Keratinocyte (primary cell): ENCODE results near the gene MAML2.

ENCODE experiments used
- CTCF ChIP-seq, 3 experiments: IDR thresholded peaks in 1 of 3; conservative IDR thresholded peaks in 1 of 3; optimal IDR thresholded peaks in 1 of 3; 2 replicates in 2 of 3; 3 replicates in 1 of 3; pipeline versions ENCODE3 to v1.5.1; 2011; ENCODE audit warnings: low read length in 3 of 3, mild to moderate bottlenecking in 3 of 3, moderate library complexity in 2 of 3, control low read depth in 1 of 3, inconsistent platforms in 1 of 3; ENCODE audit not compliant: insufficient read depth in 2 of 3; ENCODE audit errors: extremely low read depth in 1 of 3
- EZH2 ChIP-seq: IDR thresholded peaks from one replicate; pipeline ENCODE4 v1.6.1; 2012; ENCODE audit warnings: inconsistent platforms, mild to moderate bottlenecking, low read length, moderate library complexity

- TF ChIP-seq CTCF (optimal IDR thresholded peaks at IDR 0.05 in 1 of 3, IDR thresholded peaks at IDR 0.05 in 1 of 3, conservative IDR thresholded peaks at IDR 0.05 in 1 of 3; ENCODE audit: extremely low read depth in 1 of 3, insufficient read depth in 2 of 3, low read length in 3 of 3) (no peak), EZH2 (no peak)
Measured at GRCh38 chr11:96179905-96180304, 163.1 kb downstream of the MAML2 start.
